ENCODE measurements around the gene ABCC8. TPM values are rescaled to one million over a fixed set of nuclear protein-coding genes. Genes with fewer than 3 reads are reported as not detected.
A peak's percentile ranks its signal among the peaks of the same experiment; 100 is the strongest.
"Not testable (repeated sequence)": the region's sequence is repeated elsewhere in the genome, so short reads cannot be mapped to it uniquely, and the experiment has no call there.

Gene ABCC8
- polyA plus RNA-seq, 1 donor from 2014 or later = not detected

DNA sequence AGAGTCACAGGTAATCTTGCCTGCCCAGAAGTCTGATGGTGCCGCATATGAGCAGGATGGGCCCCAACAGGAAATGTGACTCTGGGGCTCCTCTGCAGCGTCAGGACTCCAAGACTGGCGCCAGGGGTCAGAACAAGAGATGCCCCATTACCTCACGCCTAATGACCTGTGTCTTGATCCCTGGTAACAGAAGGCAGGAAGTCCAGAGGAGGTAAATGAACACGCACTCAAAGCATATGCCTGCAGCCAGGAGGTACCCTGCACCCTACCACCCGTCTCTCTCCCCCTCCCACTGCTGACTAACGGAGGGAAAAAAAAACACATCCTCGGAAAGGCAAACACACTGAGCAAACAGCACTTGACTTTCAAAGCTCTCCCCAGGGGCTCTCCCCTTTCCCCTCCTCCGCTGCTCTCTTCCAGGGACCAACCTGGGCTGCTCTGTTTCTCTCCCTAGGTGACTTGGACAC lies 37.3 kb downstream of the ABCC8 start:
- no peak overlapping the region for H3K27ac Mint-ChIP-seq
- peaks cover 0 to 2% (median 0%) of the 10 kb centered on the region in 3 donors for H3K4me1 Mint-ChIP-seq
- H3K4me3 Mint-ChIP-seq = no peak overlapping the region
- H3K9me3 Mint-ChIP-seq = peaks cover 0 to 3% (median 3%) of the 10 kb centered on the region in 3 donors
- H3K36me3 Mint-ChIP-seq = peaks cover 2% of the 10 kb centered on the region
- H3K27me3 Mint-ChIP-seq = peaks cover 22% of the 10 kb centered on the region

DNA sequence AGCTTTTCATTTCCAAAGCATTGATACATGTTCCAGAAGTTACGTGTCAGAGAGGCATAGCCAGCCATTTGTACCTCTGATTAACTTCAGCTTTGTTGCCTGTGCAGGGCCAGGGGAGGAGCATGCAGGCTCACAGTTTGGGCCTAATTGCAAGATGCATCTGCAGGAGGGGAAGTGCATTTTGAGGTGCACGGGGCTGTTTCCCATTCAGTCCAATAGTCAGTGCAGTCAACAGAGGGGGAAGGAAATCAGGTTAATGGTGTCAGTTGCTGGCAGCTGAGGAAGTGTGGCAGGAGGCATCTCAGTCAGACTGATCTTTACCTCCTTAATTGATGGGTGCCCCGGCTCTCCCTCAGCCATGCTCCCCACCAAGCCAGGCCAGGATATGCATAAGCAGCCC lies 39.3 kb downstream of the ABCC8 start:
- no peak overlapping the region for H3K27ac Mint-ChIP-seq
- H3K9me3 Mint-ChIP-seq = peaks cover 0 to 3% (median 3%) of the 10 kb centered on the region in 3 donors
- H3K36me3 Mint-ChIP-seq = peaks cover 2% of the 10 kb centered on the region

DNA sequence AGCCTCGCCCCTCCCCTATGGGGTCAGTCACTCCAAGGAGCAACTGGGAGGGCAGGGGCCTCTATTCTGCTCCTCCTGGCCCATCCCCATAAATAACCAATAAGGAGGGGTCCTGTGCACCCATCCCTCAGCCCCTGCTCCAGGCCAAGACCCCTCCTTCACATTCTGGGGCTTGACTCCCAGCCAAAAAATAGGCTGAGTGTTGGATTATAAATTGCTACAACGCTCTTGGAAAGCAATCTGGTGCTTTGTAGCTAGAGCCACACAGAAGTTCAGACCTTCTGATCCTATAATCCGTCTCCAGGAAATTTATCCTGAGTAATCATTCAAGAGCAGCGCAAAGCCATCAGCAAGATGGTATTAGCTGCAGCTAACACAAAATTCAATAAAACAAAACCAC lies 42.5 kb downstream of the ABCC8 start:
- no peaks in the 10 kb centered on the region for H3K36me3 Mint-ChIP-seq
- peaks cover 20% of the 10 kb centered on the region for H3K27me3 Mint-ChIP-seq
- H3K27ac Mint-ChIP-seq = no peak overlapping the region
- H3K4me3 Mint-ChIP-seq = no peak overlapping the region
- no peaks in the 10 kb centered on the region for H3K4me1 Mint-ChIP-seq
- H3K9me3 Mint-ChIP-seq = no peaks in the 10 kb centered on the region

More for the DNA sequence above, 39.3 kb downstream of the ABCC8 start:
- no peak overlapping the region for H3K4me3 Mint-ChIP-seq
- H3K27me3 Mint-ChIP-seq = peaks cover 24% of the 10 kb centered on the region
- peaks cover 0 to 2% (median 0%) of the 10 kb centered on the region in 3 donors for H3K4me1 Mint-ChIP-seq

DNA sequence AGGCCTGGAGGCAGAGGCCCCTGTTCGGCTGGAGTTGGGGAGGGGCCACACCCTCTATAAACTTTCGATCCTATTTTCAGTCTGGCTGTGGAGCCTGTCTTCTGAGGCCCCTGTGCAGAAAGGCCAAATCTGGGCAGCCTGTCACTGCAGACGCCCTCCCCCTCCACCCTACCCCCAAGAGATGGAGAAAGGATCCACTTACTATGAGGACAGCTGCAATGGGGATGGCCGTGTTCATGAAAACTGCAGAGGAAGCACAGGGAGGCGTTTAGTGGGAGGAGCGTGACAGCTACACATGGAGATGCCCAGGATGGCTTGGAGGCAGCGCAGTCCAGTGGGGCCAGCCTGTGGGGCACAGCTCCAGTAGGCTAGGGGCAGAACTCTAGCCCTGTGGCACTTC lies 44.6 kb downstream of the ABCC8 start:
- no peaks in the 10 kb centered on the region for H3K36me3 Mint-ChIP-seq
- H3K9me3 Mint-ChIP-seq = peaks cover 0 to 1% (median 0%) of the 10 kb centered on the region in 3 donors
- H3K4me1 Mint-ChIP-seq = no peaks in the 10 kb centered on the region
- H3K4me3 Mint-ChIP-seq = no peak overlapping the region
- peaks cover 22% of the 10 kb centered on the region for H3K27me3 Mint-ChIP-seq
- no peak overlapping the region for H3K27ac Mint-ChIP-seq

DNA sequence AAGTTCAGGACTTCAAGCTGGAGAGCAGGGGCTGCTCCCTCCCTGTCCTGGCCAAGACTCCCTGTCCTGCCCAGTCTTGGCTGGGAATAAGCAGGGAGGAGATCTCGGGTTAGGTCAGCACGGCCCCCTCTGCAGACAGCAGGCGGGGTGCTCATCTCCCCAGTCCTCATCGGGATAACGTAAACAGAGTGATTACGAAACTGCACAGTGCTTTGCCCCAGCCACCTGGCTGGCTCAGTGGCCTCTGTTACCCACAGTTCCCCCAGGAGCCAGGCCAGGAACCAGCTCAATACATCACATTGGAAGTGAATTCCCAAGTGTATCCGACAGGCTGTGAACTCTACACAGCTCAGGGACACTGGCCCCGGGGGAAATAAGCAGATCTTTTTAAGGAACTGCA lies 45.5 kb downstream of the ABCC8 start:
- H3K27me3 Mint-ChIP-seq = peaks cover 22% of the 10 kb centered on the region
- H3K9me3 Mint-ChIP-seq = peaks cover 0 to 1% (median 0%) of the 10 kb centered on the region in 3 donors
- no peak overlapping the region for H3K27ac Mint-ChIP-seq
- no peak overlapping the region for H3K4me3 Mint-ChIP-seq
- H3K36me3 Mint-ChIP-seq = no peaks in the 10 kb centered on the region
- no peaks in the 10 kb centered on the region for H3K4me1 Mint-ChIP-seq

DNA sequence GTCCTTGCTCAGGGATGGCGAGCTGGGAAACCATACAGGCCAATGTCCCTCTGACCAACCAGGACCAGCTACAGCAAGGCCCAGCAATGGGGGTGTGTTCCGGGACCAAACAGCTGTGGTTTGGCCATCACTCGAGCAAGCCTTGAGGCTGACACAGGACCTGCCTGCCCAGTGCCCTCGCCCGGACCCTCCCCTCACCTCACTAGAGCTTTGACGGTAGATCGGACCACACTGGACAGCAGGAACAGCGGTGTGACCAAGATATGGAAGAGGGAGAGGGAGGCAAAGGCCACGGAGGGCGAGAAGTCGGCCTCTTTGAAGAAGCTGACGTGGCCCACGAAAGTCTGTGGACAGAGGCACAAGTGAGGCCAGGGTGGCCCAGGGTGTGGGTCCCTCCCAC lies 46.0 kb downstream of the ABCC8 start:
- Mint-ChIP-seq H3K4me1 (no peaks in the 10 kb centered on the region), H3K36me3 (no peaks in the 10 kb centered on the region), H3K27me3 (peaks cover 22% of the 10 kb centered on the region), H3K27ac (no peak overlapping the region), H3K4me3 (peak overlapping the region in 1 of 4 donors; percentile 27), H3K9me3 (peaks cover 0 to 1% (median 0%) of the 10 kb centered on the region in 3 donors)

DNA sequence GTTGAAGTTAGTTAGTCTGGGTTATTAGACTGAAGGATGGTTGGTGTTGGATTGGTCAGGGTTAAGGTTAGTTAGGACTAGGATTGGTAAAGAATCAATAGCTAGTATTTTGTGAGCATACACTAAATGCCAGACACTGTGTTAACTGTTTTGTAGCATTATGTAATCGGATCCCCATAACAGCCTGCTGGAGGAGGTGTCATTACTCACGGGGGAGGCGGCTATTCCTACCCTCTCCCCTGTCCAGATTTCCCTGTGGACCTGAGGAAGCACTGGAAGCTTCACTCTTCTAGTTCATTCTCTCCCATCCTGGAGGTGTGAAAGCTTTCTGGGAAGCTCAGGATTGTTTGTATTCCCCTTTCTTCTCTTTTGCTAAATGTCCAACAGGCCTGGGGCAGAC lies 47.7 kb downstream of the ABCC8 start:
- Mint-ChIP-seq H3K27me3 (peaks cover 19% of the 10 kb centered on the region), H3K4me3 (no peak overlapping the region), H3K36me3 (no peaks in the 10 kb centered on the region), H3K27ac (no peak overlapping the region), H3K9me3 (peaks cover 0 to 3% (median 0%) of the 10 kb centered on the region in 3 donors), H3K4me1 (no peaks in the 10 kb centered on the region)

DNA sequence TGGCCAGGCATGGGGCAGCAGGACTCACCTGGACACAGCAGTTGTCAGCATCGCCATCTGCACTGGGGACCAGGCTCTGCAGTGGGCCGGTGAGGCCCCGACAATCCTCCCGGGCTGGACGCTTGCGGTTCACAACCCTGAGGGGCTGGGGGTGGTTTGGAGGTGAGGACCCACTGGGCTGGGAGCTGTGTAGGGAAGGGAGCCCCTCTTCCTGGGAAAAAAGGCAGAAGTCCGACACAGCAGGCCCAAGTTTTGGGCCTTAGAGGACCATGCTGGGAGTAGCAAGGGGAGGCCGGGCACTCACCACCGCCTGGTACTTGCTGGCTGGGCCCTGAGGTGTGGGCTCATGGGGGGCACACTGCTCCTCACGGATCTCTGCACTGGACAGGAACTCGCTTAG lies 48.4 kb downstream of the ABCC8 start:
- Mint-ChIP-seq H3K27ac (no peak overlapping the region), H3K9me3 (peaks cover 0 to 3% (median 0%) of the 10 kb centered on the region in 3 donors), H3K36me3 (no peaks in the 10 kb centered on the region), H3K27me3 (peaks cover 22% of the 10 kb centered on the region), H3K4me3 (no peak overlapping the region), H3K4me1 (no peaks in the 10 kb centered on the region)

DNA sequence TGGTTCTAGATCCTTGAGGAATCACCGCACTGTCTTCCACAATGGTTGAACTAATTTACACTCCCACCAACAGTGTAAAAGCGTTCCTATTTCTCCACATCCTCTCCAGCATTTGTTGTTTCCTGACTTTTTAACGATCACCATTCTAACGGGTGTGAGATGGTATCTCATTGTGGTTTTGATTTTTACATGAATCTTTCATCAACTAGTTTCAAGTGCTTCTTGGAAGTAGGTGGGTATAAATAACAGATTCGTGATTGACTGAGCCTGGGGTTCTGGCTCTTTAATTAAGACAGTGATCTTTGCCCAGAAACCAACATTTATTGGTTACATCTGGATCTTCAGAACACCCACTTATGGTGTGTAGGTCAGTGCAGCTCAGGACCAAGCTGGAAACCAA lies 50.4 kb downstream of the ABCC8 start:
- H3K4me1 Mint-ChIP-seq, H3K27ac Mint-ChIP-seq, H3K9me3 Mint-ChIP-seq, H3K4me3 Mint-ChIP-seq, H3K36me3 Mint-ChIP-seq: not testable (repeated sequence)
- H3K27me3 Mint-ChIP-seq = peaks cover 24% of the 10 kb centered on the region

DNA sequence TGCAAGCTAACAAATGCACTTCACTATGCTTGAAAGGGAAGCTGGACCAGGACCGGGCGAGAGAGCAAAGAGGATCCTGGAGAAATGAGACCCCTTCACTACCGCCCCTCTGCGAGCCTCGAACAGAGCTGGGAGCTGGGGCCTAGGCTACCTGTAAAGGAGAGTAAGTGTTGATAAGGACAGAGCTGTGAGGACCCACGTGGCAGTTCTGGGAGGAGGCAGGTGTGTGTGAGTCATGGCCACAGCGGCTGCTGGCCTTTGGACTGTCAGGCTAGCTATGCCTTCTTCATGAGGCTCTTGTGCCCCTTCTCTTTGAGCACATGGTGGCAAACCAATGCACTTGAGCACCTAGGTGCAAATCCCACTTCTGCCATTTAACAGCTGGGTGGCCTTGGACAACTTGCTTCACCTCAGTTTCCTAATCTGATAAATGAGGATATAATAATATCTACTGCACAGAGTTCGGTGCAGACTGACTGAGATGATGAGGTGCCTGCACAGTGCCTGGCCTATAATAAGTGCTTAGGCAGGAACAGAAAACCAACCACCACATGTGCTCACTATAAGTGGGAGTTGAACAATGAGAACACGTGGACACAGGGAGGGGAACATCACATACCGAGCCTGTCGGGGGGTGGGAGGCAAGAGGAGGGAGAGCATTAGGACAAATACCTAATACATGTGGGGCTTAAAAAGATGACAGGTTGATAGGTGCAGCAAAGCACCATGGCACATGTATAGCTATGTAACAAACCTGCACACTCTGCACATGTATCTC lies 52.9 kb downstream of the ABCC8 start:
- Mint-ChIP-seq H3K27ac (no peak overlapping the region), H3K9me3 (peaks cover 0 to 3% (median 0%) of the 10 kb centered on the region in 3 donors), H3K4me3 (no peak overlapping the region), H3K4me1 (no peaks in the 10 kb centered on the region), H3K36me3 (no peaks in the 10 kb centered on the region), H3K27me3 (peaks cover 21% of the 10 kb centered on the region)

DNA sequence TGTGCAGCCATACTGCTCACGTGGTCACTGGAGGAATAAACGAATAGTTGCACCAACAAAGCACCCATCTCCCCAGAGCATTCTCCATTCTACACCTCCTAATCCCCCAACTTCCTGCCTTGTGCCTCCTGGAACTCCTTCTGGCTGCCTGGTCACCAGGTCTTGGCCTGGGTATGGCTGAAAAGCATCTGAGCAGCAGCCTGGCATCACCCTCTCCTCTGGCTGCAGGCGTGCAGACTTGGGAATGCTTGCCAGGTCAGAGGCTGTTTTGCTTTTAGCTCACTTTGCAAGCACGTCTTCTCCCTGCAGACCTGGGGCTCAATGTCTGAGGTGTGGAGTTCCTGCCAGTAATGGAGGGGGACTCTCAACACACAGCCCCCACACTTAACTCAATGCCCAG lies 54.9 kb downstream of the ABCC8 start:
- H3K4me1 Mint-ChIP-seq = no peaks in the 10 kb centered on the region
- H3K4me3 Mint-ChIP-seq = no peak overlapping the region
- peaks cover 19% of the 10 kb centered on the region for H3K27me3 Mint-ChIP-seq
- peaks cover 0 to 2% (median 0%) of the 10 kb centered on the region in 3 donors for H3K9me3 Mint-ChIP-seq
- H3K27ac Mint-ChIP-seq = no peak overlapping the region
- no peaks in the 10 kb centered on the region for H3K36me3 Mint-ChIP-seq

DNA sequence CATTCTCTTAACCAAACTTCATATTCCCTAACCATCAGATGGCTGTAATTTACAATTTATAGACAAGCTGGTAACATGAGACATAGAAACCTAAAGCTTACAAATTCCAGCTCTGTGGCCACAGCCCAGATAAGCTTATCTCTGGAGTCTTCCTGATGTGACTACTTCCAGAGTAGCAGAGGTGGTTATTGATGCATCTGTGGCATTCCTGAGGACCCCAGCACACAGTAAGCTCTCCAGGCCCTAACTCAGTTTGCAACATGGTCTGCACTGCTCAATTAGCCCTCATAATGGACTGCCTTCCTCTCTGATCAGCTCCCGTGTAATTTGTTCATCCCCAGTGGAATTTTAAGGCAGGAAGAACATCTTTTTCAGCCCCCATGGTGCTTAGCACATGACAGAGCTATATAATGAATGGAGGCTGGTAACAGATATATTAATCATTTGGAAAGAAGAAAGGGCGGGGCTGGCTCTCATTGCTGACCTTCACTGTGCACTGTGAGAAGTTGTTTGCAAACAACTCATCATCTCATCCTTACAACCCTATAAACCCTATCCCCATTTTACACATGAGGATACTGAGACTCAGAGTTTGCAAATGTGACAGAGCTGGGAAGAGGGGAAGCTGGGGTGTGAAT lies 58.1 kb downstream of the ABCC8 start:
- no peaks in the 10 kb centered on the region for H3K9me3 Mint-ChIP-seq
- no peak overlapping the region for H3K27ac Mint-ChIP-seq
- no peak overlapping the region for H3K4me3 Mint-ChIP-seq
- no peaks in the 10 kb centered on the region for H3K36me3 Mint-ChIP-seq
- H3K4me1 Mint-ChIP-seq = no peaks in the 10 kb centered on the region
- peaks cover 16% of the 10 kb centered on the region for H3K27me3 Mint-ChIP-seq

DNA sequence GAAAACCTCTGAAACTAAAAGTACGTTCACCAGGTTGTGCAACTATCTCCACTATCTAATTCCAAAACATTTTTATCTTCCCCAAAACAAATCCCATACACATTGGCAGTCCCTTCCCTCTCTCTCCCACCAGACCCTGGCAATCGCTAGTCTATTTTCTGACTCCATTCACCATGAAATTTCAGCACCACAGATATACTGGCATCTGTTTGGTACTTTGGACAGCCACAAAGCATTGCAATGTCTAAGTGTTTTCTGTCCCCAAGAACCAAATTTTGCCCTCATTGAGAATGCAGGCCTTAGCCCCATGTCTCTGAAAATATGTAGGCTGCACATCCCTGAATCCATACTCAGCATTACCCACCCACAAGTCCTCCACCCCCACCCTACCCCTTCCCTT lies 60.2 kb downstream of the ABCC8 start:
- no peak overlapping the region for H3K27ac Mint-ChIP-seq
- peaks cover 12% of the 10 kb centered on the region for H3K27me3 Mint-ChIP-seq
- no peaks in the 10 kb centered on the region for H3K4me1 Mint-ChIP-seq
- H3K36me3 Mint-ChIP-seq = no peaks in the 10 kb centered on the region
- peaks cover 0 to 2% (median 0%) of the 10 kb centered on the region in 3 donors for H3K9me3 Mint-ChIP-seq
- H3K4me3 Mint-ChIP-seq = no peak overlapping the region

DNA sequence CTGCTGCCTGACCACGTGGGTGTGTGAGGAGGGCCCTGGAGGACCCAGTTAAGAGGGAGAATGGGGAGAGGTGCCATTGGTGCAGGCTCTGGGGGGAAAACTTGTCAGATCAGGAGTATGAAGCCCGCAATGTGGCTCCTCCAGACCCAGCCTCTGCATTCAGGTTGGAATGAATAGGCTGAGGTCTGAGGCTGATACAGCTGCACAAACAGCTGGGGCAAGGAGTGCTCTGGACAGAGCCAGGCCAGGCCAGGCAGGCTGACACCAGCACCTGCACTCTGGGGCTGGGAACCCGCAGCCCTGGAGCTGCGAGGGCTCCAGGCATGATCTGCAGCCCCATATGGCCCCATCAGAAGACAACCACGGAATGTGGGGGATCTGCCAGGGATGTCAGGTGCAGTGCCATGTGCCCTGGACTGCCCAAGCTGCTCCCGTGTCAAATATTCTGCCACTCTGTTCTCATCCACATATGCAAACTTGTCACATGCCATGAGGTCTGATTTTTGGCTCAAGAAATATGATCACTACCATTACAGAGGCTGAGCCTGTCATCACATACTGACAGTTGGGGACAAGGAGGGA lies 61.0 kb downstream of the ABCC8 start:
- Mint-ChIP-seq H3K27ac (no peak overlapping the region), H3K4me1 (no peaks in the 10 kb centered on the region), H3K27me3 (peaks cover 7% of the 10 kb centered on the region), H3K9me3 (peaks cover 0 to 2% (median 0%) of the 10 kb centered on the region in 3 donors), H3K36me3 (no peaks in the 10 kb centered on the region), H3K4me3 (no peak overlapping the region)

DNA sequence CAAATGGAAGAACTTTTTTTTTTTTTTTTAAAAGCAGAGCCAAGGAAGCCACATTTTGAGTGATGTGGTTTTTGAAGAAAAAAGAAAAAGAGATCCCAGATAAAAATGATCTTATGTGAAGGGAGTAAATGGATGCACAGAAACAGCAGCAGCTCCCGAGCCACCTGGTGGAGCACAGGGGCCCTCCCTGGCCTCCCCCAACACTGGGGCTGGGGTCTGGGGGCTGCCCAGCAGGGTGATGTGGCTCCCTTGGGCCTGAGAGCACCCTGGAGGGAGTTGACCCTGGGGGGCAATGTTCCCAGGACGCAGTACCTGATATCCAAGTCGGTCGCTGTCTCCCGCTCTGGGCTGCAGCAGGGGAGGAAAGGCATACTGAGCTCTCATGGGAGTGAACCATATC lies 61.7 kb downstream of the ABCC8 start:
- H3K27me3 Mint-ChIP-seq = peaks cover 7% of the 10 kb centered on the region
- H3K4me3 Mint-ChIP-seq = no peak overlapping the region

More for the DNA sequence above, 61.7 kb downstream of the ABCC8 start:
- no peak overlapping the region for H3K27ac Mint-ChIP-seq
- peaks cover 0 to 2% (median 0%) of the 10 kb centered on the region in 3 donors for H3K9me3 Mint-ChIP-seq
- H3K4me1 Mint-ChIP-seq = no peaks in the 10 kb centered on the region
- no peaks in the 10 kb centered on the region for H3K36me3 Mint-ChIP-seq
